ENCODE results near the gene CSRNP3.

DNA sequence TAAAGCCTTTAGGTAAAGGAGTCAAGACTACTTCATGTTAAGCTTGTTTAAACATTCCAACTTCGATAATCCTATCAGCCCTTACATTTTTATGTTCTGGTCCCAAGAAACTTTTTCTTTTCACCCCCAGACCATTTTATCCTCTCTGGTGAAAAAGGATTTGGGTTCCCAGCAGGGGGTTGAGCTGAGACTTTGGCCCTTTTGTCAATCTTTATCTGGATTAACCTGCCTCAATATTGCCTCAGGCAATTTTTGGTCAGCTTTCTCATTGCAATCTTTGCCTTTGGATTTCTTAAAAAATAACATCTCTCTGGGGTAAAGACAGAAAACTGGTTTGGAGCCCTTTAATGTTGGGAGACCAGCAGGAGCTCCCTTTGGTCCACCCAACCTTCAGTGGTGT, 33.9 kb upstream of the CSRNP3 start:
- TF ChIP-seq, protein P1, sequence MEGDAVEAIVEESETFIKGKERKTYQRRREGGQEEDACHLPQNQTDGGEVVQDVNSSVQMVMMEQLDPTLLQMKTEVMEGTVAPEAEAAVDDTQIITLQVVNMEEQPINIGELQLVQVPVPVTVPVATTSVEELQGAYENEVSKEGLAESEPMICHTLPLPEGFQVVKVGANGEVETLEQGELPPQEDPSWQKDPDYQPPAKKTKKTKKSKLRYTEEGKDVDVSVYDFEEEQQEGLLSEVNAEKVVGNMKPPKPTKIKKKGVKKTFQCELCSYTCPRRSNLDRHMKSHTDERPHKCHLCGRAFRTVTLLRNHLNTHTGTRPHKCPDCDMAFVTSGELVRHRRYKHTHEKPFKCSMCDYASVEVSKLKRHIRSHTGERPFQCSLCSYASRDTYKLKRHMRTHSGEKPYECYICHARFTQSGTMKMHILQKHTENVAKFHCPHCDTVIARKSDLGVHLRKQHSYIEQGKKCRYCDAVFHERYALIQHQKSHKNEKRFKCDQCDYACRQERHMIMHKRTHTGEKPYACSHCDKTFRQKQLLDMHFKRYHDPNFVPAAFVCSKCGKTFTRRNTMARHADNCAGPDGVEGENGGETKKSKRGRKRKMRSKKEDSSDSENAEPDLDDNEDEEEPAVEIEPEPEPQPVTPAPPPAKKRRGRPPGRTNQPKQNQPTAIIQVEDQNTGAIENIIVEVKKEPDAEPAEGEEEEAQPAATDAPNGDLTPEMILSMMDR (IDR thresholded peaks at IDR 0.05; ENCODE audit: low read length): no peak
- no peak for TF ChIP-seq EZH2 (IDR thresholded peaks at IDR 0.05; ENCODE audit: borderline replicate concordance, low read length)

Data from OCI-LY1 (cell line).